Activated CD8-positive, alpha-beta memory T cell treated with anti-CD3 and anti-CD28 coated beads, Interleukin-2, amount 10 ng/mL, durations not matched to agents 7 days and 5 days (primary cell): ENCODE results near the gene GPR18. TPM values are rescaled to one million over a fixed set of nuclear protein-coding genes. Genes with fewer than 3 reads are reported as not detected.

Source experiments
- ATAC-seq: fragments of 150-1000 bp; cut with Tn5 transposase; one replicate; pipeline ENCODE4 v1.10.0; 2021; ENCODE audit warnings: moderate library complexity
- CTCF ChIA-PET: fragments of 350-600 bp; sonication (Branson Sonifier 250); formaldehyde crosslinking; loops from one replicate; lab custom pipeline; 2021; ENCODE audit warnings: antibody characterized with exemption; lab: Charles Lee
- DNase-seq: peaks from one replicate; pipeline ENCODE4 v3.0.0-alpha.2; 2020
- H3K27ac Mint-ChIP-seq: one replicate; pipeline ENCODE4 v1.8.0; 2021; ENCODE audit warnings: mild to moderate bottlenecking, mixed read lengths
- H3K27me3 Mint-ChIP-seq: one replicate; pipeline ENCODE4 v1.8.0; 2021; ENCODE audit warnings: mixed read lengths
- H3K36me3 Mint-ChIP-seq: one replicate; pipeline ENCODE4 v1.8.0; 2021; ENCODE audit warnings: mild to moderate bottlenecking, mixed read lengths
- H3K4me1 Mint-ChIP-seq: one replicate; pipeline ENCODE4 v1.8.0; 2021; ENCODE audit warnings: mixed read lengths
- H3K4me3 Mint-ChIP-seq: one replicate; pipeline ENCODE4 v1.8.0; 2021; ENCODE audit warnings: mild to moderate bottlenecking, moderate library complexity, mixed read lengths
- H3K9me3 Mint-ChIP-seq: one replicate; pipeline ENCODE4 v1.8.0; 2022; ENCODE audit warnings: low read depth, mixed read lengths
- total RNA-seq, 2 experiments: library from RNA; stranded (reverse); gene quantifications; one replicate each; pipeline ENCODE4 v1.2.3, GENCODE V29; 2021

GPR18 gene
- total RNA-seq, 2 experiments from 2014 or later = 11.1 to 13.1 TPM

DNA sequence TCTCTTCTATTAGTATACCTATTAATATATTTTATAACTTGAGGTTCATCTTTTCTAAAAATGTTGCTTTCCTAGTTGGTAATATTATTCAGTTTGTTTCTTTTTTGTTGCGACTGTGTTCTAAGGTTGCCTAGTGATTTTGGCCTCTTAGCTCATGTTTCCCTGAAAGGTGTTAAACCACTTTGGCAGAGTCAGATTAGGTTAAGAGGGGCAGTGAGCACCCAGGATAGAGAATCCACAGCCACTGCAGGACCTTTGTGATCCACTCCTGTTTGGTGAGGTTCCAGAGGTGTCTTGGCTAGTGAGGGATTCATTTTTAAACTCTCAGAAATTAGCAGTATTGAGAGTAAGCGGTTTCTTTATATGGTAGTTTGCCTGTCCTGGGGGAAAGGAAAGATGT, 14.9 kb upstream of the GPR18 start:
- H3K36me3 Mint-ChIP-seq = peaks cover 40% of the 10 kb centered on the region
- CTCF ChIA-PET = interaction anchor here (0.6 to 15.4 kb wide), 8 partner anchors 9 to 164 kb away, joined by 3 to 308 read pairs (median 4); no protein-coding TSS in a partner anchor

GRCh38 chr13:99272481-99272880, 14.3 kb upstream of the GPR18 start:
- peaks cover 5% of the 10 kb centered on the region for H3K9me3 Mint-ChIP-seq
- DNase-seq (no peak), ATAC-seq (no peak)
- peak overlapping the region; percentile 64 for H3K27ac Mint-ChIP-seq
- CTCF ChIA-PET = interaction anchor here (0.6 to 15.4 kb wide), 11 partner anchors 9 to 164 kb away, joined by 3 to 308 read pairs (median 5); no protein-coding TSS in a partner anchor
- H3K27me3 Mint-ChIP-seq = no peaks in the 10 kb centered on the region
- H3K4me1 Mint-ChIP-seq = peaks cover 75% of the 10 kb centered on the region
- H3K36me3 Mint-ChIP-seq = peaks cover 37% of the 10 kb centered on the region
- no peak overlapping the region for H3K4me3 Mint-ChIP-seq

More for the DNA sequence above, 14.9 kb upstream of the GPR18 start:
- DNase-seq (no peak), ATAC-seq (peak; percentile 53)
- H3K4me3 Mint-ChIP-seq = no peak overlapping the region
- peaks cover 81% of the 10 kb centered on the region for H3K4me1 Mint-ChIP-seq
- H3K27me3 Mint-ChIP-seq = no peaks in the 10 kb centered on the region
- H3K27ac Mint-ChIP-seq = peak overlapping the region; percentile 74
- peaks cover 5% of the 10 kb centered on the region for H3K9me3 Mint-ChIP-seq

GRCh38 chr13:99271249-99271648, 13.1 kb upstream of the GPR18 start:
- DNase-seq (no peak), ATAC-seq (no peak)
- peaks cover 66% of the 10 kb centered on the region for H3K4me1 Mint-ChIP-seq
- H3K27ac Mint-ChIP-seq = peak overlapping the region; percentile 10
- CTCF ChIA-PET = interaction anchor here (0.8 to 15.4 kb wide), 16 partner anchors 8 to 207 kb away, joined by 3 to 308 read pairs (median 11); partner anchors contain the start of gene UBAC2
- peaks cover 5% of the 10 kb centered on the region for H3K9me3 Mint-ChIP-seq
- peaks cover 36% of the 10 kb centered on the region for H3K36me3 Mint-ChIP-seq
- no peak overlapping the region for H3K4me3 Mint-ChIP-seq
- H3K27me3 Mint-ChIP-seq = no peaks in the 10 kb centered on the region

GRCh38 chr13:99270518-99270917, 12.3 kb upstream of the GPR18 start:
- CTCF ChIA-PET = interaction anchor here (0.8 to 15.4 kb wide), 34 partner anchors 9 to 386 kb away, joined by 3 to 308 read pairs (median 8); partner anchors contain the start of genes GPR18, GPR183 and UBAC2
- peaks cover 34% of the 10 kb centered on the region for H3K36me3 Mint-ChIP-seq
- ATAC-seq = no peak
- no peak for DNase-seq
- peaks cover 62% of the 10 kb centered on the region for H3K4me1 Mint-ChIP-seq
- peaks cover 5% of the 10 kb centered on the region for H3K9me3 Mint-ChIP-seq
- H3K27me3 Mint-ChIP-seq = no peaks in the 10 kb centered on the region
- H3K4me3 Mint-ChIP-seq = no peak overlapping the region
- H3K27ac Mint-ChIP-seq = peak overlapping the region; percentile 35

GRCh38 chr13:99269627-99270241, 11.6 kb upstream of the GPR18 start:
- no peak for DNase-seq
- H3K27me3 Mint-ChIP-seq = no peaks in the 10 kb centered on the region
- CTCF ChIA-PET = interaction anchor here (0.5 to 15.4 kb wide), 51 partner anchors 9 to 415 kb away, joined by 3 to 308 read pairs (median 6); partner anchors contain the start of genes GPR18, GPR183 and UBAC2
- peak; percentile 70 for ATAC-seq
- peaks cover 28% of the 10 kb centered on the region for H3K36me3 Mint-ChIP-seq
- no peak overlapping the region for H3K27ac Mint-ChIP-seq
- H3K4me3 Mint-ChIP-seq = no peak overlapping the region
- H3K4me1 Mint-ChIP-seq = peaks cover 62% of the 10 kb centered on the region
- H3K9me3 Mint-ChIP-seq = peaks cover 5% of the 10 kb centered on the region

DNA sequence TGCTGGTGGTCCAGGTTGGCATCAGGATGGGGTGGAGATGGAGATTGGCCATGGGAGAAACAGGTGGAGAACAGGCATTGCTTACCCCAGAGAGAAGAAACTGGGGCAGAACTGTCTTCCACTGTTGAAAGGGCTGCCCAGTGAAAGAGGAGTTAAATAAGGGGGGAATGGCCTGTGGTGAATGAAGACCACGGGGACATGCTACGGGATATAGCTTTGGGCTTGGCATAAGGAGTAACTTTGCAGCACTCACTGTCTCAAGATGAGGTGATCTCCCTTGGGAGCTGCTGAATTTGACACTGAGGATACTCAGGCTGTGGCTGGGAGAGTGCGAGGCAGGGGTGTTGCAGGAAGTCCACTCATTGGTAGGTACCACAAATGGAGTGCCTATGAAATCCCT, 10.6 kb upstream of the GPR18 start:
- peaks cover 62% of the 10 kb centered on the region for H3K4me1 Mint-ChIP-seq
- CTCF ChIA-PET = interaction anchor here (0.7 to 15.4 kb wide), 36 partner anchors 9 to 234 kb away, joined by 3 to 308 read pairs (median 7); partner anchors contain the start of genes GPR18, GPR183 and UBAC2
- H3K9me3 Mint-ChIP-seq = peaks cover 5% of the 10 kb centered on the region
- H3K36me3 Mint-ChIP-seq = peaks cover 25% of the 10 kb centered on the region
- no peak overlapping the region for H3K27ac Mint-ChIP-seq
- H3K4me3 Mint-ChIP-seq = no peak overlapping the region
- ATAC-seq (no peak), DNase-seq (no peak)
- no peaks in the 10 kb centered on the region for H3K27me3 Mint-ChIP-seq

- no peak overlapping the region for H3K27ac Mint-ChIP-seq
- no peak overlapping the region for H3K4me3 Mint-ChIP-seq
- DNase-seq (no peak), ATAC-seq (no peak)
- peaks cover 5% of the 10 kb centered on the region for H3K9me3 Mint-ChIP-seq
- no peaks in the 10 kb centered on the region for H3K27me3 Mint-ChIP-seq
- H3K4me1 Mint-ChIP-seq = peaks cover 61% of the 10 kb centered on the region
- peaks cover 18% of the 10 kb centered on the region for H3K36me3 Mint-ChIP-seq
- CTCF ChIA-PET = interaction anchor here (0.9 to 15.4 kb wide), 9 partner anchors 10 to 169 kb away, joined by 3 to 308 read pairs (median 10); partner anchors contain the start of genes GPR18 and UBAC2
Observed at GRCh38 chr13:99267927-99268326, 9.7 kb upstream of the GPR18 start.

DNA sequence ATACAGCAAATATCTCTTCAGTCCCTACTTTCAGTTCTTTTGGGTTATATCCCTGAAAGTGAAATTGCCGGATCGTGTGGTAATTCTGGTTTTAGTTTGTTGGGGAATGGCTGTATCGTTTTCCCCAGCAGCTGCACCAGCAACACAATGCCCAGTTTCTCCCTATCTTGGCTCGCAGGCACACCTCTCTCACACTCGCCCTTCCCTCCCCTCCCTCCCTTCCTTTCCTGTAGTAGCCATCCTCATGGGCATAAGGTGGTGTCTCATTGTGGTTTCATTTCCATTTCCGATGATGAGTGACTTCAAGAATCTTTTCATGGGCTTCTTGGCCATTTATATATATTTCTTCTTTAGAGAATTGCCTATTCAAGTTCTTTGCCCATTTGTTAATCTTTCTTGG, 8.6 kb upstream of the GPR18 start:
- H3K27me3 Mint-ChIP-seq = no peaks in the 10 kb centered on the region
- H3K4me1 Mint-ChIP-seq = peaks cover 56% of the 10 kb centered on the region
- no peak for ATAC-seq
- CTCF ChIA-PET = interaction anchor here (0.7 to 15.4 kb wide), 23 partner anchors 8 to 236 kb away, joined by 3 to 308 read pairs (median 6); partner anchors contain the start of genes GPR18 and UBAC2
- DNase-seq = no peak
- no peaks in the 10 kb centered on the region for H3K9me3 Mint-ChIP-seq
- H3K27ac Mint-ChIP-seq = no peak overlapping the region
- peaks cover 8% of the 10 kb centered on the region for H3K36me3 Mint-ChIP-seq
- no peak overlapping the region for H3K4me3 Mint-ChIP-seq

DNA sequence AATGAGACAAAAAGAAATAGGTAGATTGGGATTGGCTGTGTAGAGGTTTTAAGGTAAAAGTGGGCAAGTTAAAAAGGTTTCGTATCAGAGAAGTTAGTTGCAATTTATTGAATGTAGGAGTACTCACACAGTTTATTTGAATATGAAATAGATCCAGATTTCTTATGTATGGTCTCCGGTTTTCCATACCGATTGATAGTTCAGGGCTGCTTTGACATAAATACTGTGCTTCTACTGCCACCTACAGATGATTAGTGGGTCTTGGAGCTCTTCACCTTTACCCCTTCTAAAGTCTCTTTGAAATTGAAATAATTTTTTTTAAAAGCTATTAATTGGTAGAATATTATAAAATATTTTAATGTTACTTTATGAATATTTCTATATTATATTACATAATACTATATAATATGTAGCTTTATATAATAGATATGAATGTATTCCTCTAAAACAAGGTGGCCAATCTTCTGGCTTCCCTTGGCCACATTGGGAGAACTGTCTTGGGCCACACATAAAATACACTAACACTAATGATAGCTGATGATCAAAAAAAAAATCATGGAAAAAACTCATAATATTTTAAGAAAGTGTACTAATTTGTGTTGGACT, 7.7 kb upstream of the GPR18 start:
- ATAC-seq (peak; percentile 67), DNase-seq (no peak)
- Mint-ChIP-seq H3K27me3 (no peaks in the 10 kb centered on the region), H3K4me1 (peaks cover 55% of the 10 kb centered on the region), H3K27ac (peak overlapping the region; percentile 67), H3K9me3 (no peaks in the 10 kb centered on the region), H3K4me3 (no peak overlapping the region), H3K36me3 (peaks cover 3% of the 10 kb centered on the region)
- CTCF ChIA-PET = interaction anchor here (0.6 to 15.4 kb wide), 40 partner anchors 8 to 685 kb away, joined by 3 to 308 read pairs (median 4); partner anchors contain the start of genes CLYBL, GPR18 and UBAC2

DNA sequence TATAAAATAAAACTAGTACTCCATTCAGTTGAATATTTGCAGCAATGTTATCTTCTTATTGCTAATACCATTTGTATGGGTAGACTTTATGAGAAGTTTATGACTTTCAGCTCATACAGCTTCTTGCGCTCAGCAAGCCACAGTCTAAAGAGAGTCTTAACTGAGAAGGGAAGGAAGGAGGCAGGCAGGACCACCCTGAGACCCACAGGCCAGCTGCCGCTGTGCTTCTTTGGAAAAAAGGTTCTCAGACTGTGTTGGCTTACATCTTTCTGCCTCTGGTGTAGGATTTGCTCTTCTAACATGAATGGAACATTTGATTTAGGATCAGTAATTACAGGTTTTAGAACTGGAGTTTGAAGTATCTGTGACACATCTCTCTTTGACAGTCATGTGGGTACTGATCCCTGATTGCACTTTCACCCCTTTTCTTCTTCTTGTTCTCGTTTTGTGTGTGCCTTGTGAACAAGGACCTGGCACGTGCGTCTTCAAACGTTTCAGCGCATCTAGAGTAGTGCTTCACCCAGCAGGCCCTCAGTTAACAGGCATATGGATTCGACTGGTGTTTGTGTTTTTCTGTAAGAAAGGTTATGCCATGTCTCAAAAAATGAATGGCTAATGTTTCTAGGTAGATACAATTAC, 7.1 kb upstream of the GPR18 start:
- Mint-ChIP-seq H3K27ac (peak overlapping the region; percentile 67), H3K36me3 (peaks cover 2% of the 10 kb centered on the region), H3K4me1 (peaks cover 52% of the 10 kb centered on the region), H3K27me3 (no peaks in the 10 kb centered on the region), H3K9me3 (no peaks in the 10 kb centered on the region), H3K4me3 (no peak overlapping the region)
- no peak for DNase-seq
- CTCF ChIA-PET = interaction anchor here (0.8 to 15.4 kb wide), 31 partner anchors 8 to 396 kb away, joined by 3 to 308 read pairs (median 5); partner anchors contain the start of genes CLYBL, GPR18 and UBAC2
- peak; percentile 20 for ATAC-seq

DNA sequence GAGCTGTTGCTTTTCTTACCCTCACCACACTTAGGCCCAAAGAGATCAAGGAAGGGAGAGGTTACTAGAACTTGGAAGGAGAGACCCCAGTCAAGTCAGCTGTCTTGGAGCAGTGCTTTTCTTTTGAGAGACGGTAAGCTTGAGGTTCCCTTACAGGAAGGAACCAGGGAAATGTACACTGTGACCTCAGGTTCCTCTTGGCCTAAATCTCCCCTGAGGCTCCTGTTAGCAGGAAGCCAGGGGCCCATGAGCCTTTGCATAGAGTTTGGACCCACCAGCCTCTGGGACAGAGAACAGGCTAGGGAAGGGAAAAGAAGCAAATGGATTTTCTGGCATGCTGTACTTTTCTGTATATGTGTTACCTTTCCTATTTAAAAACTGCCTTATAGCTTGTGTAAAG, 5.9 kb upstream of the GPR18 start:
- peak overlapping the region; percentile 72 for H3K27ac Mint-ChIP-seq
- H3K4me1 Mint-ChIP-seq = peaks cover 57% of the 10 kb centered on the region
- CTCF ChIA-PET = interaction anchor here (0.6 to 15.4 kb wide), 15 partner anchors 9 to 395 kb away, joined by 3 to 308 read pairs (median 5); partner anchors contain the start of gene UBAC2
- ATAC-seq = peak; percentile 16
- no peak for DNase-seq
- H3K9me3 Mint-ChIP-seq = no peaks in the 10 kb centered on the region
- peaks cover 10% of the 10 kb centered on the region for H3K36me3 Mint-ChIP-seq
- no peak overlapping the region for H3K4me3 Mint-ChIP-seq
- no peaks in the 10 kb centered on the region for H3K27me3 Mint-ChIP-seq

GRCh38 chr13:99263126-99263785, 5.1 kb upstream of the GPR18 start:
- Mint-ChIP-seq H3K4me1 (peaks cover 58% of the 10 kb centered on the region), H3K9me3 (no peaks in the 10 kb centered on the region), H3K36me3 (peaks cover 10% of the 10 kb centered on the region), H3K27me3 (no peaks in the 10 kb centered on the region), H3K27ac (peak overlapping the region; percentile 49), H3K4me3 (no peak overlapping the region)
- ATAC-seq (no peak), DNase-seq (no peak)
- CTCF ChIA-PET = interaction anchor here (0.9 to 15.4 kb wide), 11 partner anchors 8 to 235 kb away, joined by 3 to 308 read pairs (median 5); partner anchors contain the start of gene UBAC2
